B cell (primary cell): Measurements from ENCODE around the gene TSPYL1. TPM values are rescaled to one million over a fixed set of nuclear protein-coding genes. Genes with fewer than 3 reads are reported as not detected.

Experiments
- ATAC-seq: fragments of 200-7000 bp; cut with Tn5 transposase; one replicate; pipeline ENCODE4 v1.10.0; 2021; ENCODE audit warnings: low read depth, mild to moderate bottlenecking, moderate number of reproducible peaks, moderate library complexity
- CTCF ChIA-PET: fragments of 350-600 bp; sonication (Branson Sonifier 250); formaldehyde crosslinking; loops from one replicate; lab custom pipeline; 2021; ENCODE audit warnings: antibody characterized with exemption, inconsistent platforms; lab: Charles Lee
- POLR2A ChIA-PET: fragments of 350-600 bp; sonication (Branson Sonifier 250); formaldehyde crosslinking; loops from one replicate; lab custom pipeline; 2021; ENCODE audit warnings: antibody characterized with exemption; lab: Charles Lee
- DNase-seq: peaks from one replicate; pipeline ENCODE4 v3.0.0; 2013
- H2AFZ ChIP-seq: 2 replicates; pipeline ENCODE4 v1.6.1; 2012; ENCODE audit warnings: mild to moderate bottlenecking, low read depth, low read length; ENCODE audit not compliant: insufficient read depth, poor library complexity, severe bottlenecking
- H3K27ac ChIP-seq, 2 donors: 1 replicate in 1 of 2; 2 replicates in 1 of 2; pipeline ENCODE4 v1.5.1; 2012 to 2013; ENCODE audit warnings: low read length in 2 of 2, mild to moderate bottlenecking in 2 of 2, moderate library complexity in 1 of 2
- H3K27me3 ChIP-seq, 4 experiments: fragments of 200-600 bp in 1 of 4; sonication (generic) in 1 of 4; replicated peaks in 1 of 4; 1 replicate in 2 of 4; 2 replicates in 2 of 4; pipeline versions ENCODE4 v1.6.1 to v1.7.0; 2013 to 2016; ENCODE audit warnings: low read length in 3 of 4, mild to moderate bottlenecking in 2 of 4, mixed read lengths in 1 of 4, moderate library complexity in 1 of 4; ENCODE audit not compliant: insufficient read depth in 4 of 4, control insufficient read depth in 3 of 4; ENCODE audit errors: control extremely low read depth in 1 of 4
- H3K36me3 ChIP-seq, 2 experiments: replicated peaks in 1 of 2; 1 replicate in 1 of 2; 2 replicates in 1 of 2; pipeline versions ENCODE4 v1.6.1 to v1.7.1; 2013; ENCODE audit warnings: low read length in 1 of 2; ENCODE audit not compliant: insufficient read depth in 2 of 2, control insufficient read depth in 1 of 2; ENCODE audit errors: control extremely low read depth in 1 of 2, extremely low read depth in 1 of 2
- H3K4me1 ChIP-seq, 2 donors: fragments of 200-600 bp in 1 of 2; sonication (generic) in 1 of 2; 1 replicate in 1 of 2; 2 replicates in 1 of 2; pipeline versions ENCODE4 v1.5.1 to v1.6.1; 2013 to 2017; ENCODE audit warnings: low read length in 2 of 2; ENCODE audit not compliant: control insufficient read depth in 2 of 2, insufficient read depth in 2 of 2
- H3K4me2 ChIP-seq: replicated peaks from 2 replicates; pipeline ENCODE3; 2012; ENCODE audit warnings: mild to moderate bottlenecking, low read depth, low read length; ENCODE audit not compliant: poor library complexity, severe bottlenecking
- H3K4me3 ChIP-seq, 5 experiments: fragments of 200-600 bp in 1 of 5; sonication (generic) in 1 of 5; 1 replicate in 3 of 5; 2 replicates in 2 of 5; pipeline versions ENCODE4 v1.5.1 to v1.7.0; 2011 to 2016; ENCODE audit warnings: low read length in 4 of 5, mild to moderate bottlenecking in 4 of 5, low read depth in 2 of 5, control low read depth in 1 of 5, moderate library complexity in 1 of 5; ENCODE audit not compliant: insufficient read depth in 1 of 5; ENCODE audit errors: control extremely low read depth in 1 of 5, extremely low read depth in 1 of 5
- H3K79me2 ChIP-seq: fragments of 200-600 bp; sonication (generic); one replicate; pipeline ENCODE4 v1.6.0; 2016; ENCODE audit warnings: low read length; ENCODE audit not compliant: control insufficient read depth, insufficient read depth
- H3K9ac ChIP-seq: fragments of 200-600 bp; sonication (generic); 2 replicates; pipeline ENCODE4 v1.6.1; 2017; ENCODE audit warnings: mild to moderate bottlenecking, low read length, moderate library complexity
- H3K9me3 ChIP-seq, 3 donors: one replicate each; pipeline versions ENCODE4 v1.6.1 to v1.7.1; 2013; ENCODE audit warnings: low read length in 2 of 3; ENCODE audit not compliant: control insufficient read depth in 2 of 3, insufficient read depth in 1 of 3; ENCODE audit errors: control extremely low read depth in 1 of 3
- H4K20me1 ChIP-seq: 2 replicates; pipeline ENCODE4 v1.6.0; 2012; ENCODE audit warnings: mild to moderate bottlenecking, low read length; ENCODE audit not compliant: insufficient read depth, control insufficient read depth, poor library complexity, severe bottlenecking
- H3K27ac Mint-ChIP-seq: one replicate; pipeline ENCODE4 v1.8.0; 2021; ENCODE audit warnings: mixed read lengths
- H3K27me3 Mint-ChIP-seq: one replicate; pipeline ENCODE4 v1.8.0; 2021; ENCODE audit warnings: mixed read lengths
- H3K4me1 Mint-ChIP-seq: one replicate; pipeline ENCODE4 v1.8.0; 2021; ENCODE audit warnings: mixed read lengths
- H3K4me3 Mint-ChIP-seq: one replicate; pipeline ENCODE4 v1.8.0; 2021; ENCODE audit warnings: mixed read lengths
- H3K9me3 Mint-ChIP-seq: one replicate; pipeline ENCODE4 v1.8.0; 2022; ENCODE audit warnings: mixed read lengths; ENCODE audit not compliant: insufficient read depth
- CTCF ChIP-seq: fragments of 200-600 bp; IDR thresholded peaks from one replicate; pipeline ENCODE4 v1.8.0; 2022; ENCODE audit warnings: antibody characterized with exemption, mild to moderate bottlenecking
- EZH2 ChIP-seq: IDR thresholded peaks from 2 replicates; pipeline ENCODE4 v1.6.1; 2012; ENCODE audit warnings: borderline replicate concordance, low read depth, mild to moderate bottlenecking, moderate library complexity, low read length; ENCODE audit not compliant: insufficient read depth, poor library complexity, severe bottlenecking
- WGBS: methylation state at CpG from one replicate; pipeline ENCODE4 v1.1.5; 2013; ENCODE audit warnings: missing lambda C conversion rate; ENCODE audit not compliant: insufficient coverage; 5-methylcytosine and 5-hydroxymethylcytosine counted together
- intact Hi-C: fragments of 100-400 bp; cut with micrococcal nuclease; formaldehyde crosslinking; loops from one replicate; pipeline ENCODE4 v1.10.0; 2022
- polyA plus RNA-seq: library from polyadenylated mRNA; depleted of rRNA; stranded (reverse); fragments of >200 nt; gene quantifications from 2 replicates; pipeline ENCODE4 v1.2.3, GENCODE V29; 2012
- total RNA-seq, 2 donors: library from RNA; stranded (reverse); fragments of 120-200 nt in 1 of 2; gene quantifications; 1 replicate in 1 of 2; 2 replicates in 1 of 2; pipeline versions ENCODE4 v1.2.3 to v1.2.4, GENCODE V29; 2013 to 2022

The TSPYL1 gene
- total and polyA plus RNA-seq, 2 donors (not counting 1 experiment from before 2014, with no cell fraction given): 93.3 to 101 TPM

DNA sequence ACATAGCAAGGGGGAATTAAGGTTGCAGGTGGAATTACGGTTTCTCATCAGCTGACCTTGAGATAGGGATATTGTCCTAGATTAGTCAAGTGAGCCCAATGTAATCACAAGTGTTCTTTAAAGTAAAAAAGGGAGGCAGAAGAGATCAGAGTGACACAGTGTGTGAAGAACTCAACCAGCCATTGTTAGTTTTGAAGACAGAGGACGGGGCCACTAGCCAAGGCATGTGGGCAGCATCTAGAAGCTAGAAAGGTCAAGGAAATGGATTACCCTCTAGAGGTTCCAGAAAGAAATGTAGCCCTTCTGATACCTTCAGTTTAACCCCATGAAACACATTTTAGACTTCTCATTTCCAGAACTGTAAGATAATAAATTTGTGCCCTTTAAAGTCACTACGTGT lies 18.5 kb upstream of the TSPYL1 start:
- no peaks in the 10 kb centered on the region for H3K27me3 Mint-ChIP-seq
- no peak overlapping the region for H3K4me3 ChIP-seq
- no peaks in the 10 kb centered on the region for H4K20me1 ChIP-seq
- no peak overlapping the region for H3K9ac ChIP-seq
- H3K9me3 ChIP-seq: peaks cover 3 to 7% (median 3%) of the 10 kb centered on the region in 3 donors
- no peaks in the 10 kb centered on the region for H3K27me3 ChIP-seq
- no peak overlapping the region for H2AFZ ChIP-seq
- H3K79me2 ChIP-seq: no peaks in the 10 kb centered on the region
- POLR2A ChIA-PET: no interaction called here
- H3K4me2 ChIP-seq: no peak overlapping the region
- no peak overlapping the region for H3K27ac Mint-ChIP-seq
- H3K4me1 ChIP-seq: peaks cover 4 to 6% of the 10 kb centered on the region in 2 donors
- CTCF ChIA-PET: interaction anchor here (1.2 to 2.8 kb wide), 3 partner anchors 11 to 235 kb away, joined by 4 to 19 read pairs (median 4); no protein-coding TSS in a partner anchor
- H3K36me3 ChIP-seq: no peaks in the 10 kb centered on the region
- no peak overlapping the region for H3K27ac ChIP-seq
- H3K4me3 Mint-ChIP-seq: no peak overlapping the region
- H3K4me1 Mint-ChIP-seq: peaks cover 7% of the 10 kb centered on the region
- DNase-seq: no peak
- no peaks in the 10 kb centered on the region for H3K9me3 Mint-ChIP-seq
- intact Hi-C loops: no loop called here
- TF ChIP-seq EZH2 (no peak), CTCF (no peak)
- WGBS: 100% methylated on average over 1 of the region's 3 CpGs
- ATAC-seq: no peak

DNA sequence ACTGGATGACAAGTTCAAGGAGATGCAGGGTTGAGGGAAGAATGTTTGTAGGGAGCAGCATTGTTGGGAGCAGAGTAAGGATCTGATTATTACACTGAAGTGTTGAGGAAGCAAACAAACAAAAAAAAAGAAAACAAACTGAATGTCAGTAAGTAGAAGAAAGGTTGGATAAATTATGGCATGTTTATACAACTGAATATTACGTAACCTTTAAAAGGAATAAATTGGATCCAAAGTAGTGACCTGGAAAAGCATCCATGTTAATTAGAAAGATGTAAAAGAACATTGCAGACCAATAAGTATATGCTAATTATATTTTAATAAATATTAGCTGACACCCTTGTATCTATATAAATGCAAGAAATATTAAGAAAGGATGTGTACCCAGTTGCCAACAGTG lies 12.8 kb upstream of the TSPYL1 start:
- H3K27ac ChIP-seq: no peak overlapping the region
- H3K79me2 ChIP-seq: peaks cover 9% of the 10 kb centered on the region
- TF ChIP-seq CTCF (no peak), EZH2 (no peak)
- no peak overlapping the region for H3K4me2 ChIP-seq
- H3K36me3 ChIP-seq: no peaks in the 10 kb centered on the region
- H3K27me3 ChIP-seq: no peaks in the 10 kb centered on the region
- Mint-ChIP-seq H3K9me3 (no peaks in the 10 kb centered on the region), H3K27me3 (no peaks in the 10 kb centered on the region), H3K27ac (no peak overlapping the region), H3K4me3 (no peak overlapping the region), H3K4me1 (no peaks in the 10 kb centered on the region)
- ChIA-PET CTCF (interaction anchor here (0.8 to 7.9 kb wide), 6 partner anchors 24 to 268 kb away, joined by 3 to 151 read pairs (median 12); no protein-coding TSS in a partner anchor), POLR2A (no interaction called here)
- H3K9me3 ChIP-seq: no peaks in the 10 kb centered on the region
- H4K20me1 ChIP-seq: no peaks in the 10 kb centered on the region
- DNase-seq (no peak), ATAC-seq (no peak)
- intact Hi-C loops: no loop called here
- no peak overlapping the region for H2AFZ ChIP-seq
- no peaks in the 10 kb centered on the region for H3K4me1 ChIP-seq
- no peak overlapping the region for H3K9ac ChIP-seq
- WGBS: no CpG with 5 or more reads among the region's 1 CpG
- no peak overlapping the region for H3K4me3 ChIP-seq
